Glomerular endothelial cell (primary cell): Measurements from ENCODE around the gene PLA2G6. TPM values are rescaled to one million over a fixed set of nuclear protein-coding genes. Genes with fewer than 3 reads are reported as not detected.

Experiments used
- DNase-seq: peaks from one replicate; pipeline ENCODE4 v3.0.0-alpha.2; 2011; ENCODE audit warnings: low read depth, low spot score; ENCODE audit errors: extremely low read depth
- total RNA-seq: library from RNA; depleted of rRNA; stranded (reverse); fragments of >200 nt; gene quantifications from 2 replicates; pipeline ENCODE4 v1.2.3, GENCODE V29; 2015

PLA2G6 gene
- total RNA-seq, 1 donor from 2014 or later = 4.7 TPM

- DNase-seq = no peak
These were observed 33.8 kb upstream of the PLA2G6 start for GRCh38 chr22:38215156-38216038.

GRCh38 chr22:38214302-38215056 lies 32.8 kb upstream of the PLA2G6 start:
- DNase-seq = no peak

- no peak for DNase-seq
These were observed 32.3 kb upstream of the PLA2G6 start for GRCh38 chr22:38213990-38214301.

- DNase-seq = no peak
These were observed 31.8 kb upstream of the PLA2G6 start for GRCh38 chr22:38213319-38213989.

GRCh38 chr22:38212442-38212841 lies 30.8 kb upstream of the PLA2G6 start:
- DNase-seq = no peak

- DNase-seq = no peak
These were observed 29.9 kb upstream of the PLA2G6 start for GRCh38 chr22:38211556-38211955.

- no peak for DNase-seq
These were observed 26.9 kb upstream of the PLA2G6 start for GRCh38 chr22:38208551-38208968.

- no peak for DNase-seq
These were observed 26.3 kb upstream of the PLA2G6 start for GRCh38 chr22:38207898-38208432.

GRCh38 chr22:38205261-38206128 lies 23.9 kb upstream of the PLA2G6 start:
- no peak for DNase-seq

- DNase-seq = no peak
These were observed 23.2 kb upstream of the PLA2G6 start for GRCh38 chr22:38204784-38205183.

GRCh38 chr22:38203855-38204514 lies 22.4 kb upstream of the PLA2G6 start:
- no peak for DNase-seq

GRCh38 chr22:38203090-38203810 lies 21.6 kb upstream of the PLA2G6 start:
- no peak for DNase-seq

GRCh38 chr22:38202437-38203089 lies 20.9 kb upstream of the PLA2G6 start:
- no peak for DNase-seq

GRCh38 chr22:38201711-38202436 lies 20.2 kb upstream of the PLA2G6 start, which contains the start of gene MAFF:
Gene MAFF, plus strand, starts transcription at chr22:38201994. Its CDS starts 11,860 bp downstream, at chr22:38213854.
- no peak for DNase-seq

- no peak for DNase-seq
These were observed 19.7 kb upstream of the PLA2G6 start for GRCh38 chr22:38201371-38201710.

- DNase-seq = no peak
These were observed 18.4 kb upstream of the PLA2G6 start for GRCh38 chr22:38199826-38200559.

- DNase-seq = no peak
These were observed 15.3 kb upstream of the PLA2G6 start for GRCh38 chr22:38196791-38197419.
